Activated naive CD4-positive, alpha-beta T cell treated with Interleukin-2 at 50 U/mL for 16 hours (primary cell): ENCODE data around the gene HPCAL4.

Source experiments
- DNase-seq: peaks from one replicate; pipeline ENCODE4 v3.0.0-alpha.2; 2020

HPCAL4 gene

DNA sequence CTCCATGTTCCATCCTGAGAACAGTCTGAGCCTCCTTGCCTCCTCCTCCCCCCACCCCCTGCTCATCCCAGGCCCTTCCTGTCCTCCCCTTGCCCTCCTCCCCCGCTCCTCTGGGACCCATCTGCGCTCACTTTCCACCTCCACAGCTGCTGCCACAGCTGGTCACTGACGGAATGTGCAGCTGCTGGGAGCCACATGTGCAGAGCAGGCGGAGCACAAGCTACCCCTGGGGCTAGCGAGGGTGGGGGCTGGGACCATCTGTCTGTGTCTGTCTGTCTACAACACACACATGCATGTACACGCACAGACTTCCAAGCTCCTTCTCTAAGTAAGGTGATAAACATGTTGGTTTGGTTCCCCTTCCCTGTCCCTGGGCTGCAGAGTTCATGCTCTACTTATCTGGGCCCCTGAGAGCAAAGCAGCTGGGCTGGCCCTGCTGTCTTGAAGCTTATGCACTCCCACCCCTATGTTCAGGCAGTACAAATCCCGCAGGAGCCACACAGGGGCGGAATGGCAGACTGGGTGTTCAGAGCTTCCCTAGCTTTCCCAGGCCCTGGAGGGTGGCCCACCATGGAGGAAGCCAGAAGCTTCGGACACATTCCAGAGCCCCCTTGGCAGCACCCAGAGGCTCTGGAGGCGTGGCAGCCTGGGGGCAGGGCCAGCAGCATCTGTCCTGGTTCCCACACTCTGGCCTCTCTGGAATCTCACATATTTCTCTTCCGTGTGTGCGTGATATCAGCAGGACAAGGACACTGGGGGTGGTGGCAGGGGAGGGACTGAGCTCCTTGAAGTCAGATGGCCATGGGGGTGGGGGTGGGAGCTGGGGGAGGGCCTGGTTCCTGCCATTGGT lies 44.8 kb downstream of the HPCAL4 start:
- DNase-seq: no peak

DNA sequence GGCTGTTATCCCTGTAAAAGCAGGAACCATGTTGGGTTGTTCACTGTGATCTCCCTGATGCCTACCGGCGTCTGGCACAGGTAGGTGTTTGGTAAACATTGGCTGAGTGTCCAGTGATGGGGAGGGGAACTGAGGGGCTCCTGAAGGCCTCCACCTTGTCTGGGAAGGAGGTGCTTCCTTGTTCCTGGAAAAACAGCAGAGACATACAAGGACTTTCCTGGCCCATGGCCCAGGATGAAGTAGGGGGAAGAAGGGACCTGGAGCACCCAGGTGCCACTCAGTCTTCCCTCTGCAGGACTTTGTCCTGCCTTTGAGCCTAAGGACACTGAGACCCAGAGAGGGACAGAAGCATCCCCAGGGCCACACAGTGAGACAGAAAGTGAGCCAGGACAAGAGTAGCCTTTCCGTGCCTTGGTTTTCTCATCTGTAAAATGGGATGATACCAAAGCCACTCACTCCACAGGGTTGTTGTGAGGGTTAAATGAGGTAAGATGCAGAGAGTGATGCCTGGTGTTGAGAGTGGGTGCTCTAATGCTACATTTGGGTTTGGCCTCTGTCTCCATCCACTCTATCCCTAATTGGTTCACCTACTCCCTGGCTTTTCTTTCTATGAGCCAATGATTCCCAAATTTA lies 45.7 kb downstream of the HPCAL4 start:
- no peak for DNase-seq

- DNase-seq: no peak
Observed at GRCh38 chr1:39643705-39644104, 47.5 kb downstream of the HPCAL4 start.

GRCh38 chr1:39642796-39643195 lies 48.4 kb downstream of the HPCAL4 start:
- DNase-seq: no peak

- DNase-seq: no peak
Observed at GRCh38 chr1:39640861-39641260, 50.4 kb downstream of the HPCAL4 start.

DNA sequence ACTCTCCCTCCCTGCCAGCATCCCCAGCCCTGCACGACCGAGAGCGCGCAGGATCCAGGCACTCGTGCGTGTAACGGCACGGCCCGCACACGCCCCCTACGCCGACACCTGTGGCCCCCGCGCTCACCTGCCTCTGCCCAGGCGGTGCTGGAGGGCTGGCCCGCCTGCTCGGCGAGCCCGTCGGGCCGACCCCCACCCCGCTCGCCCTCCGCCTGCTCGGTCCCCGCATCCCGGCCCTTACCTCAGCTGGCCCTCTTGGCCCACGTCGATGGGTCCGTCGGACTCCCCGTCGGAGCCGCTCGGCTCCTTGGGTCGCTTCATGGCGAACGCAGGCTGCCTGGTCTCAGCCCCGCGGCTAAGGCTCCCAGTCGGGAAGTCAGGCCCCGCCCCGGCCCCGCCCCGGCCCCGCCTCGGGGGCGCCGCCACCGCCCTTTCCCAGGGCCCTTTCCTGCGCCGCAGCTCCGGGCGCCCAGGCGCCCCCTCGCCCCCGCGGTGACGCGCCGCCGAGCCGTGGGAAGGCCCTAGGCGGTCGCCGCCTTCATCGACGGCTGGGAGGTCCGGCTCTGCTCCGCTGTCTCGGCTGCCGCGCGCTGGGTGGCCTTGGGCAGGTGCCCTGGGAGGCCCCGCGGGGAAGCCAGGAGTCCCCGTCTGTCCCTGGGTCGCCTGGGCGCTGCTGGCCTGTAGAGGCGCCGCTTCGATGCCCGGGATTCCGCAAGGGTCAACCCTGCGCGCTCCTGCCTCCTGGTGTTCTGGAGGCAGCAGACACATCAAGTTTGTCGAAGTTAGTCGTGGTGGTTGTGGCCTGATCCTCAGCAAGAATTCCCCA lies 51.7 kb downstream of the HPCAL4 start, which contains the start of gene HEYL:
TSS of gene HEYL (minus strand) at position 339 of the 826 bp plus-strand sequence. CDS start at position 321, 18 bp downstream.
- peak; percentile 76 for DNase-seq

DNA sequence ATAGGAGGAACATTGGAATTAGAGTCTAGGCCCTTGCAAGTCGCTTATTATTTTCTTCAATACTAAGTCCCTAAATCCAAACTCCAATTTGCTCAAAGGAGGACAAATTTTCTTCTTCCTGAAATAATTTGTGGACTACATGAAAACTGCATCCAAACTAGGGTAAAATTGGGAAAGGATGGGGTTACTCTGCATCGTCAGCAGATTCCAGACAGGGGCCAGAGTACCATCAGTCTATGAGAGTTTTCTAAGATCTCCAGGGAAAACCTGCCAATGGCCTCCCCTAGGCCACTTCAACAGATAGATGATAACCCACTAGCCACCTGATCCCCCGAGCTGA lies 52.3 kb downstream of the HPCAL4 start:
- no peak for DNase-seq

DNA sequence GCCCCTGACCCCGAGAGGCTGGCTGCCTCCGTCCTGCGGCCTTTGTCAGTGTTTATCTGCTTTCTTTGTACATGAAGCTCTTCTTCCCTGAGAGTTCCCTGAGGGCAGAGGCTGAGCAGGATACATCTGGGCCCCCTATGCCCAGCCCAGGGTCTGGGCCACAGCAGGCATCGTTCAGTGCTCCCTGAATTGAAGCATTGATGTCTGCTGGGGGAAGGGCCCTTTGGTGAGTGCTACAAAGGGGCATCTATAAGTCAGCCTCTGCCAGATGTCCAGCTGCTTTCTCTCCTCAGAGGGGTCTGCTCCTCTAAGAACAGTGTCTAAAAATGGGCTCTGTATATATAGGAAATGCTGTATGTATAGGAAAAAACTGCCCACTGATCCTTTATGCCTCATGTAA lies 53.9 kb downstream of the HPCAL4 start:
- no peak for DNase-seq

DNA sequence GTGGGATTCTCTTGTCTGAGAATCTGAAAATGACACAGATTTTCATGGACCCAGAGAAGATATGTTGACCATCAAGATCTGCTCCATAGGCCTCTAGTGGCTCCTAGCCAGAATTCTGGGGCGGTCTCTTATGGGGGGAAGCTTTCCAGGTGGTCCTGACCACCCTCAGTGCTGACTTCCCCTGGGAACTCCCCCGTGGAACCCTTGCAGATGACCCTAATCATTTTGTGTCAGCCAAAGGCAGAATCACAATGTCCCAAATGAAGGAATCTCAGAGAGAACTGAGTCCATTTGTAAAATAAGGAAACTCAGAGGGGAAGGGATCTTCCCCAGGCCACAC lies 55.4 kb downstream of the HPCAL4 start:
- no peak for DNase-seq

DNA sequence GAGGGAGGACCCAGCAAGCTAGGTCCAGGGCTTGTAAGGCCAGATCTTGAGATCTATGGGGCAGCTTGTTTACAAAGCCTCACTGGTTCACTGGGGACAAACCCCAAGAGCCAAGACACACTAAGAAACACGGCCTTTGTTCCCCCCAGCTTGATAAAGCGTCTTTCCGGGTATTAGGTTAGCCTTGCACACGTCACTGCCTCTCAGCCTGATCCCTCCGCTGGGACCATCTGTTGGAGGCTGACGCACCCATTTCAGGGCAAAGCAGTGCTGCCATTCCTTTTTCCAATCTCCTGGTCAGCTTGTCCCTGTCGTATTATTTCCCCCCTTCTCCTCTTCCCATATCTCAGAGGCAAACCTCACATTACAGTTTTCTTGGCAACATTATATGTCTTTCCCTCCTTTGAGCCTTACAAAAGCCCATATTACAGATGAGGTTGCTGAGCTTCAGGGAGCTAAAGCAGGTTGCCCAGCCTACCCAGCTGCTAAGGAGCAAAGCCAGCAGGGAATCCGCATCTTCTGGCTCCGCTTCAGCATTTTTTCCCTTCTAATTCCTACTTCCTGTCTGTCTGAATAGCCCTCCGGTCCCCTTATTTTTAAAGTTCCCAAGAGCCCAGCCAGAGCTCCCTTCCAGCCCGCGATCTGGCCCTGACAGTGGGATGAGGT lies 55.9 kb downstream of the HPCAL4 start:
- no peak for DNase-seq

DNA sequence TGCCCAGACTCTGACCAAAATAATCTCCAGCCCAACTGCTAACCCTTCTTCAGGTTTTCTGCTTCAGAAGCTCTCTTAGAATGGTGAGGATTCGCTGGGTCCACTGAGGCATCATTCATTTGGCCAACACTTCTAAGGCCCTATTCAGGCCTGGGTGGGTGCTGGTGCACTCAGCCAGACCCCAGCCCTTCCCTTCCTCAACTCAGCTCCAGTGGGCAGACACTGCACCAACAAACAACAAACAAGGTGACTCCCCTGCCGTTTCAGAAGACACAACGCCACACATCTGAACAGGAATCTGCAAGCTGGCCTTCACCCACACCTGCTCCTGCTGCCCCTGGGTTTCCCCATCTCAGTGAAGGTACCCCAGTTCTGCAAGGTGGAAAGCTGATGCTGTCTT lies 57.8 kb downstream of the HPCAL4 start:
- no peak for DNase-seq

GRCh38 chr1:39632682-39633417 lies 58.4 kb downstream of the HPCAL4 start:
- DNase-seq: no peak

DNA sequence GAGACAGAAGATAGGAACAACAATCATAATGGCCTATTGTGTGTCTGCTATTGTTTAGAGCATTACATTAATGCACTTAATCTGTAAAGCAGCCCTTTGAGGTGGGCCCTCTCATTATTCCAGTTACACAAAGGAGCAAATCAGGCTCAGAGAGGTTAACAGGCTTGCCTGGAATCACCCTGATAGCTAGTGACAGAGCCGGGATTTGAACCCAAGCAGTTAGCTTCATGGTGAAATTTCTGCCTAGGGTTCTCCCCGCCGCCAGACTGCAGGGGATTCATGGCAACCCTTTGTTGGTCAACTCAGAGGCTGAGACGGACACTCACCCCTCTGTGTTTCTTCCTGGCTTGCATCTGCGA lies 58.9 kb downstream of the HPCAL4 start:
- DNase-seq: no peak

DNA sequence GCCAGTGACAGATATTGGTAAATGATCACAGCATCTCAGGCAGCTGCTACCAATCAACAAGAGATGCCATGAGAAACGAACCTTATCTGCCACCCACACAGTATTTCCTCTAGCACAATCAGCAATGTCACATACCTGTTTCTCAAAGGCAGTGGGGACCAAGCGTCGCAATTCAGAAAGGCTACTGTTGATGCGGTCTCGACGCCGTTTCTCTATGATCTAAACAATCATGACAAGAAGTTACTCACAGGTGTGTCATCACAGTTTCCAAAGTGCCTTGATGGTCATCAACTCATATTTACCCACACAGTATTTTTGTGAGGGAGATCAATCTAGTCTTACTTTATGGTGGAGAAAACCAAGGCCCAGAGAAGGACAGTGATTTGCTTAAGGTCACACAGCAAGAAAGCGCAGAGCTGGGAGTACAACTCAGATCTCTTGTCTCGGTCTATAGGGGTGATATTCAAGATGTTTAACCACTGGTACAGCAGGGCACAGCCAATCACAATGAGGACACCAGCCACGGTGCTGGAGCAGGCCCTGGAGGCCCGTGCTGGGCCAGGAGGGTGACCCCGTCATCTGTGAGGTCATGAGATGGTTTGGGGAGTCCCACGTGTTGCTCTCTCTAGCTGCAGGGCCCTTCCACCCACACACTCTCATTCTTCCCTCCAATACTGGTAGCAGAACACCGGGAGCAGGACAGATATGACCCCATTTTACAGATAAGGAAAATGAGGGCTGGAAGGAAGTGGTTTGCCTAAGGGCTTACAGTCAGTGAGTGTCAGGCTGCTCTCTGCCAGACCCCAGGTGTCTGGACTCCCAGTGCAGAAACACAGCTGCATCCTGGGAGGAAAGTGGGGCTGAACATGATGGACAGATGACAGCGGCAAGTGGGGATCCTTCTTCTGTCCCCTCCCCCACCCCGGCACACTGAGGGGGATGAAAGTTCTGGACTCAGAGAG lies 59.6 kb downstream of the HPCAL4 start:
- DNase-seq: no peak

DNA sequence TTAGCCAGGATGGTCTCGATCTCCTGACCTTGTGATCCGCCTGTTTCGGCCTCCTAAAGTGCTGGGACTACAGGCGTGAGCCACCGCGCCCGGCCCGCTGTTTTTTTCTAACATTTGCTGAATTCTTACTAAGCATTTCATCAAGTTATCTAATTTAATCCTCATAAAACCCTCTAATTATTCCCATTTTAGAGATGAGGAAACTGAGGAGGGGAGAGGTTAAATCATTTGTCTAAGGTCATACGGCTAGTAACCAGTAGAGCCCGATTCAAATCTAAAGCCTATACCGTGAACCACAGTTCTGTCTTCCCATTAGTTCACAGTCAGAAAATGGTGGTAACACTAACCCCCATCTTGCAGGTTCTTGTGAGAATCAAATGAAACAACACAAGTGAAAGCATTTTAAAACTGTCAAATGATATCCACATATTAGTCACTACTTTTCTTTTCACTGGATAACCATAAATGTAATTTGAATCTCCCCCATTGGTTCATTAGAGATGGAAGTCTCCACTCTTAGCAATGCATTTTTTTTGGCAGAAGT lies 62.4 kb downstream of the HPCAL4 start:
- no peak for DNase-seq
